ENCODE data around the gene BMP10. TPM values are rescaled to one million over a fixed set of nuclear protein-coding genes. Genes with fewer than 3 reads are reported as not detected.
"Not testable (repeated sequence)": the region's sequence is repeated elsewhere in the genome, so short reads cannot be mapped to it uniquely, and the experiment has no call there.

The BMP10 gene
- total RNA-seq, 1 donor = not detected

DNA sequence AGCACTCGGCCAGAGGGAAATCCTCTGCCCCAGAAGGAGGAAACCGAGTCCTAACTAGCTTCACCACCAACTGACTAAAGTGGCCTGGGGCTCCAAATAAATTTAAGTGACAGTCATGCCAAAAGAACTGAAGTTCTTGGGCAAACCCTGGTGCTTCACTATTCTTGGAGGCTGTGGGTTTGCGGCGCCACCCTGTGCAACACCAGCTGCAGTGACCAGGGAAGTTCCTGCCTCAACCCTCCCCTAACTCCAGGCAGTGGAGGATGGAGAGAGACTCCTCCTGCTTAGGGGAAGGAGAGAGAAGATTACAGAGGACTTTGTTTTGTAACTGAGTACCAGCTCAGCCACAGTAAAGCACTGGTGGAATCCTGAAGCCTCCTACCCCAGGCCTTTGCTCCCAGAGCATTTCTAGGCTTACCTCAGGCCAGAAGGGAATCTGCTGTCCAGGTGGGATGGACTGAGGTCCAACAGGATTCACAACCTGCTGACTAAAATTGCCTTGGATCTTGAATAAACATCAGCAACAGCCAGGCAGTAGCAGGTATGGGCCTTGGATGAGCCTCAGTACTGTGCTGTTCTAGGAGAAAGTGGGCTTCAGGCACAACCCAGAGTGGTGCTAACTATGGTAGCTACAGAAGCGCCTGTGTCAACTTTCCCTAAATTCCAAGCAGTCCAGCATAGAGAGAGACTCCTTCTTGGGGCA lies 29.4 kb upstream of the BMP10 start:
- no peak for DNase-seq (ENCODE audit: low read depth)
- TF ChIP-seq, protein P1, sequence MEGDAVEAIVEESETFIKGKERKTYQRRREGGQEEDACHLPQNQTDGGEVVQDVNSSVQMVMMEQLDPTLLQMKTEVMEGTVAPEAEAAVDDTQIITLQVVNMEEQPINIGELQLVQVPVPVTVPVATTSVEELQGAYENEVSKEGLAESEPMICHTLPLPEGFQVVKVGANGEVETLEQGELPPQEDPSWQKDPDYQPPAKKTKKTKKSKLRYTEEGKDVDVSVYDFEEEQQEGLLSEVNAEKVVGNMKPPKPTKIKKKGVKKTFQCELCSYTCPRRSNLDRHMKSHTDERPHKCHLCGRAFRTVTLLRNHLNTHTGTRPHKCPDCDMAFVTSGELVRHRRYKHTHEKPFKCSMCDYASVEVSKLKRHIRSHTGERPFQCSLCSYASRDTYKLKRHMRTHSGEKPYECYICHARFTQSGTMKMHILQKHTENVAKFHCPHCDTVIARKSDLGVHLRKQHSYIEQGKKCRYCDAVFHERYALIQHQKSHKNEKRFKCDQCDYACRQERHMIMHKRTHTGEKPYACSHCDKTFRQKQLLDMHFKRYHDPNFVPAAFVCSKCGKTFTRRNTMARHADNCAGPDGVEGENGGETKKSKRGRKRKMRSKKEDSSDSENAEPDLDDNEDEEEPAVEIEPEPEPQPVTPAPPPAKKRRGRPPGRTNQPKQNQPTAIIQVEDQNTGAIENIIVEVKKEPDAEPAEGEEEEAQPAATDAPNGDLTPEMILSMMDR (IDR thresholded peaks at IDR 0.05; ENCODE audit: insufficient read depth, low read length) = peak; percentile 10
- H3K4me3 ChIP-seq (ENCODE audit: low read depth, low read length) = no peak overlapping the region

- H3K4me3 ChIP-seq (ENCODE audit: low read depth, low read length); DNase-seq (ENCODE audit: low read depth): not testable (repeated sequence)
Measured at GRCh38 chr2:68895981-68896380, 24.8 kb upstream of the BMP10 start.

DNA sequence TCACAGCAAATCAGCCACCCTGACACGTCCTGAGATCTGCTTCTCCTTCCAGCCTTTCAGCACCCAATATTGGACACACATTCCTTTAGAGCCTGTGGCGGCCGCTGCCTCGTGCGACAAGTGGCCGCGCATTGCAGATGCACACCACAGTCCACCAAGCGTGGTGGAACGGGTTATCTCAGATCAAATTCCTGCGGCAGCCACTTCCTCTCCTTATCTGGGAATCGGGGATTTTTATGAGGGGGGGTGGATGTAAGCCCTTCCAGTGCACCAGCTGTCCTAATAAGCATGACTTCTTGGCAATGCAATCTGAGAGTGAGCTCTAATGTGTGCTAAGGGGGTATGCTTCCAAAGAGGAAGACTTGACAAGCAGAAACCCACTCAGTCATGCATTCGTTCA lies 18.3 kb upstream of the BMP10 start:
- DNase-seq (ENCODE audit: low read depth) = peak; percentile 35
- H3K4me3 ChIP-seq (ENCODE audit: low read depth, low read length) = no peak overlapping the region
- TF ChIP-seq, protein P1 (IDR thresholded peaks at IDR 0.05; ENCODE audit: insufficient read depth, low read length) = no peak

DNA sequence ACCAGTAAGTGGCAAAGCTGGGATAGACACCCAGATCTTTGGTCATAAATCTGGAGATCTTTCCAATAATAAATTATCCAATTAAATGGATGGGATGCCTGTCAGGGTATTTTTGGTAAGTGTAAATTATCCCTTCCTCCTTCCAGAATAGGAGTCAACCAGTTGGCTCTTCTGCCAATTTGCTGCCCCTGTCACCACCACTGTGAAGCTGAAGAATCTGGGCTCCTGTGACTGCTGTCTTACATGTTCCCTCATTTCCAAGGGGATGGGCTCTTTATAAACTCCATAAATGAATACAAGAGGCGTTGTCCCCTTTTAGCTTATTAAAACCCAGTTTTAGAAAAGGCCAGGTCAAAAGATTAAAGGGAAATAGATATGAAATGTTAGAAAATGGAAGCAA lies 17.8 kb upstream of the BMP10 start:
- TF ChIP-seq, protein P1 (IDR thresholded peaks at IDR 0.05; ENCODE audit: insufficient read depth, low read length) = no peak
- no peak for DNase-seq (ENCODE audit: low read depth)

GRCh38 chr2:68888038-68888704 lies 17.0 kb upstream of the BMP10 start:
- TF ChIP-seq, protein P1 (IDR thresholded peaks at IDR 0.05; ENCODE audit: insufficient read depth, low read length) = no peak
- no peak for DNase-seq (ENCODE audit: low read depth)
- H3K4me3 ChIP-seq (ENCODE audit: low read depth, low read length) = no peak overlapping the region

More for the DNA sequence above, 17.8 kb upstream of the BMP10 start:
- H3K4me3 ChIP-seq (ENCODE audit: low read depth, low read length) = no peak overlapping the region

DNA sequence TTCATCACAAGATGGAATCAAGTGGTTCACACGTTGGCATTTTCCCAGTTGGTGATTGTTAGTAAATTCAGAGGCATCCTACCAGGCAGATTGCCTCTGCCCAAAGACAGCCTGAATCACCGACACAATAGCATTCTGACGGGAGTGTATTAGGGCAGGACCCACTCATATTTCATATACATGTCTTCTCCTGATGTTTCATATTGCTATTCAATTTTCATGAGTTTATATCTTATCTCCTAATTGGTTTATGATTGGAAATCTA lies 14.5 kb upstream of the BMP10 start:
- TF ChIP-seq, protein P1 (IDR thresholded peaks at IDR 0.05; ENCODE audit: insufficient read depth, low read length) = no peak
- H3K4me3 ChIP-seq (ENCODE audit: low read depth, low read length) = no peak overlapping the region
- no peak for DNase-seq (ENCODE audit: low read depth)

- DNase-seq (ENCODE audit: low read depth) = no peak
- TF ChIP-seq, protein P1 (IDR thresholded peaks at IDR 0.05; ENCODE audit: insufficient read depth, low read length) = no peak
- H3K4me3 ChIP-seq (ENCODE audit: low read depth, low read length) = no peak overlapping the region
Measured at GRCh38 chr2:68885074-68885810, 14.0 kb upstream of the BMP10 start.

All from fibroblast of the aortic adventitia (primary cell).